HuH-7 (cell line): ENCODE results near the gene STK32C.
A peak's percentile ranks its signal among the peaks of the same experiment; 100 is the strongest.

Experiments used
- DNase-seq: peaks from one replicate; pipeline ENCODE4 v3.0.0; 2011; ENCODE audit warnings: low spot score

Gene STK32C

GRCh38 chr10:132265890-132266496 is 41.8 kb downstream of the STK32C start:
- no peak for DNase-seq

DNA sequence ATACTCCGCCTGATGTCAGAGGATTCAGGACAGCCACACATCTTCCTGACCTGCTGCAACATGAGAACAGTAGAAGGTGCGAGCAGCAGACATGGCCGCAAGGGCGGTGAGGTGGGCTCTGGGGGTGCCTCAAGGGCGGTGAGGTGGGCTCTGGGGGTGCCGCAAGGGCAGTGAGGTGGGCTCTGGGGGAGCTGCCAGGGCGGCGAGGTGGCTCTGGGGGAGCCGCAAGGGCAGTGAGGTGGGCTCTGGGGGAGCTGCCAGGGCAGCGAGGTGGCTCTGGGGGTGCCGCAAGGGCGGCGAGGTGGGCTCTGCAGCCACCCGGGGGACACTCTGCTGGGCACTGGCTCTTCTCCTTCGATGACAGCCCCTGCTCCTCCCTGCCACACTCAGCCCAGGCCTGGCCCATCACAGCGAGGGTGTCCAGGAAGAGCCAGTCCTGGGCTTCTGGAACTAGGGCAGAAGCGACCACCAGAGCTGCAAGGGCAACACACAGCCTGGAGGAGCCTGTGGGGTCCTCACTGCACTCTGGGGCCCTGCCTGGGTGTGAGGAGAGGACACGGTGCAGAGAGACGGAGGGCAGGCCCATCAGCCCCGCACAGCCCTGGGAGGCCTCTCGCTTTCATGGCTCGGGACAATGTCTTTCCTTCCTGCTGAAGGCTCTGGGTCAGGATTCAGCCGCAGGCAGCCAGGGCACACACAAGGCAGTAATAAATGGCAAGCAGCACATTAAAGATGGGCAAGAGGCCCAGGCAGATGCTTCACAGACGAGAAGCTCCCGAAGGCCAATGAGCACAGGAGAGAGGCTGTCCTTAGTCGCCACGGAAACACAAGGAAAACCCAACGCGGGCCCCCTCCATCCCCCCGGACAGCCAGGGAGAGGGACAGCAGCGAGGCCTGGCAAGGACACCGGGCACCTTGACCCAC is 42.5 kb downstream of the STK32C start:
- no peak for DNase-seq

GRCh38 chr10:132264306-132264950 is 43.3 kb downstream of the STK32C start:
- no peak for DNase-seq

DNA sequence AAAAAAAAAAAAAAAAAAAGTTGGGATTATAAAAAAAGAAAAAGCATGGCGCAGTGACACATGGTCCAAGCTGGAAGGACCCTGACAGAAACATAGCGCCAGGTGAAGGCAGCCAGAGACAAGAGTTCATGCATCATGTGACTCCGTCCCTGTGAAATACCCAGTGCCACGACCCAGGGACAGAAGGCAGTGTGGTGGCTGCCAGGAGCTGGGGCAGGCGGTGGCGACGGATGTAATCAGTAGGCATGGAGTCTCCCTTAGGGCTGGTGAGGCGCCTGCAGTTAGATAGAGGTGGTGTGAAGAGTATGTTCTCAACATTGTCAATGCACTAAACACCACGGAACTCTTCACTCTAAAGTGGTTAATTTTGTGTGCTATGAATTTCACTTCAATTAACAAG is 43.9 kb downstream of the STK32C start:
- no peak for DNase-seq

DNA sequence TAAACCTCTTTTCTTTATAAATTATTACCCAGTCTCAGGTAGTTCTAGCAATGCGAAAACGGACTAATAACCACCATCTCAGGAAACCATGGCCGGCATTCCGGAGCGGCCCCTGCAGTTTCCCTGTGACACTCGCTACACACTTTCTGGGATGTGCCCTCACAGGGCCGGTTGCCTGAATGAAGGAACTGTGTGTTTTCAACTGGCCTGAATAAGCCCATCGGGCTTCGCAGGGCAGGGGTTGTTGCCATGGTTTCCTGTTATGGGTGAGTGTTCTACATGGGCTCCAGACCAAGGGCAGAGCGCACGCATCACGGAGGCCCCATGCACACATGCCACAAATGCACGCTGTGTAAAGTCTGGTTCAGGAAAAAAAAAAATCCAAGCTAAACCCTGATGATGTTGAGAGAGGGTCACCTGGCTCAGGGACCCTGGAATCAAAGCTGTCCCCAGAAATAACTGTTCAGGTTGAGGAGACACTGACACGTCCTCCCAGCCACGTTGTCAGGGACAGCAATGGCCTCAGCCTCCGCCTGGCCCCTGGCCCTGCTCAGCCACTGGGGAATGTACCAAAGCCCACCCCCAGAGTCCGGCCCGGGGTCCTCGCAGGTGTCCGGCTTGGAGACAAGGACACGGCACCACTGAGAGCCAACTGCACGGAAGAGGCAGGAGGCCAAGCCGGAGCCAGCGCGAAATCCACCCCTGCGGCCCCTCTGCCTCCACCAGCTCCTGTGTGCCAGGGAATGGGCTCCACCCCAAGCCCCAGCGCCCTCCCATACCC is 47.9 kb downstream of the STK32C start:
- DNase-seq = no peak

- no peak for DNase-seq
Measured at GRCh38 chr10:132258423-132258822, 49.3 kb downstream of the STK32C start.

DNA sequence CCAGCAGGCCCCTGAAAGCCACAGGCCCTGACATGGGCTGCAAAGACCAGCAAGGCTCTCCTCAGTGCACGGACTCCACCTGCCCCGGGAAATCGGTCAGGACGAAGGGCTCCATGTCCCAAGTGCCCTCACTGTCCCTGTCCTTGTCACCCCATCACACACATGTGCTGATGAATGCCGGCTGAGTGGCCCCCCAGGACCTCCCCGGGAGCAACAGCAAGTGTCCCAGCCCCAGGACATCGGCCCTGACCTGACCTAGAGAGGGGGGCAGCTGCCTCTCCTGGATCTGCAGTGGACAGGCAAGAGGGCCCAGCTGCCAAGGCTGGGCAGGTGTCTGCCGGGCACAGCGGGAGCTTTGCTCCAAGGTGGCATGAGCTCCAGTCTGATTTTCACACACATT is 49.8 kb downstream of the STK32C start:
- DNase-seq = no peak

DNA sequence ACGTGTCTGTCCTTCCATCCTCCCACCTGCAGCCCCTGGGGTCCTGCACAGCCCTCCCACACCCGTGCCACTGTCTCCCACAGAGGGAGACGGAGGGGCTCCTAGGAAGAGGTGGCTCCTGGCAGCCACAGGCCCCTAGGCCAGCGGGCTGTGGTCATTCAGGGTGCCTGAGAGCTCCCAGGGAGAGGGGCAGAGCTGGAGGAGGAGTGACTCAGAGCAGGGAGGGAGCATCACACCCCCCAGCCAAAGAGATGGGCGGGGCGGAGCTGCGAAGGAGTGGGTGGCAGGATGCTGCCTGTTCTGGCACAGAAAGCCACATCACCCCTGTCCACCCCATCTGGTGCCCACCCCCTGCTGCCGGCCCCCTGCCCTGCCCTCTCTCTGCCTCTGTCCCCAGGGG is 50.5 kb downstream of the STK32C start:
- DNase-seq = no peak

DNA sequence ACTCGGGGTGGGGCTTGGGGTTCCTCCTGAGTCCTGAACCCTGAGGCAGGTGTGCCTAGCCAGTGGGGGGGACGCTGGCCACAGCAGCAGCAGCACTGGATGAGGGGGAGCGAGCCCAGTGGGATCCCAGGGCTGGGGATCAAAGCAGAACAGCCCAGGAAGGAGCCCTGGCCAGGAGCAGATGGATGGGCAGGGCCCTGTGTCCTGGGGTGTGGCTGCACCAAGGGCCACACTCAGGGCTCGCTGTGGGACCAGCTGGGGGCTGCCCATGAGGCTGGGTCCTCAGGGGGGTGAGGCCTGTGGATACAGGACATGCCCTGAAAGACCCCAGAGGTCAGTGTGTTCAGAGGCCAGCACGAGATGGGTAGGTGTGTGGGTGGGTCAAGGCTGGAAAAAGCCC is 50.9 kb downstream of the STK32C start:
- no peak for DNase-seq

- DNase-seq = no peak
Measured at GRCh38 chr10:132255489-132256344, 52.0 kb downstream of the STK32C start.

DNA sequence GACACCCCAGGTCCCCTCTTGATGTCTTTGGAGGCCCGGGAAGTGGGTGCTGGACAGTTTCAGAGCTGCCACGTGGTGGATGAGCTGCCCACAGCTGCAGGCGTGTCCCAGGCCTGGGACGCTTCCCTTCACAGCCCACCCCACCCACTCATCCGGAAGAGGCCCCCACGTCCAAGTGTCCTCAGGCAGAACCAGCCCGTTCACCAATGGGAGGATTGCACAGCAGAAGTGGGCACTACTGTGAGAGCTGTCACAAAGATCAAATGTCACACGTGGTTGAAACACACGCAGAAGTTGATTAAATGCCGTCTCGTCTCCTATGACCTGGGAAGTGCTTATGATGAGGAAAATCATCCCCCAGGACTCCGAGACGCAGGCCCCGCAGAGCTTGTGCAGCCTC is 52.9 kb downstream of the STK32C start:
- no peak for DNase-seq

GRCh38 chr10:132253092-132253687 is 54.6 kb downstream of the STK32C start:
- no peak for DNase-seq

DNA sequence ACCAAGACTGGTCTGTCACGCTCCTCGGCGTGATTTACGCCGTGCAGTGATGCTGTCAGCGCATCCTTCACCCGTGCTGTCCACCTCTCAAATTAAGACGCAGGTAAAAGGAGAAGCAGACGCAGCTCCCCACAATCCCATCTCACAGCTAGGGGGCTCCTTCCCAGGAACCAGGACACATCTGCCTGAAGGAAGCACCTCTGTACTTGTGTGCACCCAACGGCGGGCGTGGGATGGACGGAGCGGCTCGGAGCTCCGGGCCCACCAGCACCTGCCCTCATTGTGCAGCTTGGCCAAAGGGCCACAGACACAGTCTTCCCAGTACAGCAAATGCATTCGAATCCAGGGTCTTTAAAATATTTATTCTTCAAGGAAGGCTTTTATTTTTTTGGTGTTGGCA is 55.3 kb downstream of the STK32C start:
- no peak for DNase-seq

DNA sequence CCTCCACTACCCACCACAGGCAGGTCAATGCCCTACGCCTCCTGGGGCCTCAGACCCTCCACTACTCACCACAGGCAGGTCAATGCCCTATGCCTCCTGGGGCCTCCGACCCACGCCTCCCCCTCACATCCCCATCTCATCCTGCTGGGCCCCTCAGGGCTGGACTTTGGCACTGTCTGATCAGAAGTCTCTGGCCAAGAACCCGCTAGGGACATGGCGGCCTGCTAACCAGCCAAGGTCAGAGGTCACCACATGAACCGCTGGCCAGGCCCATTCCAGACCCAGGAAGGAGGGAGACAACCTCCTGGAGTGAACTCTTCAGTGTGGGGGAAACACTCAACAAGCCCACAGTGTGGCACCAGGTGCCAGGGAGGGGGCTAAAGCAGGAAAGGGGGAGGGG is 55.8 kb downstream of the STK32C start:
- DNase-seq = peak; percentile 77

DNA sequence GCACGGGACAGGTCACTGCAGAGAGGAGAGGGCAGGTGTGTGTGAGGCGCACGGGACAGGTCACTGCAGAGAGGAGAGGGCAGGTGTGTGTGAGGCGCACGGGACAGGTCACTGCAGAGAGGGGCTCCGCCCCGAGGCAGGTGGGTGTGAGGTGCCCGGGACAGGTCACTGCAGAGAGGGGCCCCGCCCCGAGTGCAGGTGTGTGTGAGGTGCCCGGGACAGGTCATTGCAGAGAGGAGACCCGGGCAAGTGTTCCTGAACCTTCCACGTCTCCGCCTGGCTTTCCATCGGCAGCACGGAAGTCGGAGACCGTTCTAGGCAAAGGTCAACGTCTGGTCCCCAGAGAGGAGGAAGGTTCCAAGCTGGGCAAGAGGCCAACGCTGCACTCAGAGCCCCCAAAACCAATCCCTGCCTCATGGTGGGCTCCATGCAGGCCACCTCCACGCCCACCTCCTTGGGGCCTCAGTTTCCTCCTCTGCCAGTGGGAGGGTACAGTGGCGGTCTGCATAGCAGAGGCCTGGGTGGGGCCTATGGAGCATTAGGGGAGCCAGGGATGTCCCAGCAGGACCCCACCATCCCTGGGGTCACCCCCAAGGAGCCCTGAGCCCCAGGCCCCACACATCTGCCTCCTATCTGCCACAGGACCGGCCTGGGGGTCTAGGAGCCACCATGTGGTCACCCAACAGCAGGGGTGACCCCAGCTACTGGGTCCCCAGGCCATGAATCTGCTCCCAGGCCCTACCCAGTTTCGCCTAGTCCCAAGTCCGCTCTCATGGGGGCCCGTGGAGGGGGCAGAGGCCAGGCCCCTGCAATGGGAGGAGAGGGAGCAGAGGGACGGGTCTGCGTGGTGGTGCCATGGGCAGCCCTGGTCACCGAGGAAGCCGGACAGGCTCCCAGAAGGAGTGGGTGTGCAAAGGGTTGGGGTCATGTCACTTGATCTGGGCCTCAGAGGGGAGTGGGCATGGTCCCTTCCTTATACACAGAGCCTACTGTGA is 57.0 kb downstream of the STK32C start:
- DNase-seq = no peak

GRCh38 chr10:132249824-132250375 is 57.9 kb downstream of the STK32C start:
- peak; percentile 42 for DNase-seq

- DNase-seq = no peak
Measured at GRCh38 chr10:132249226-132249724, 58.5 kb downstream of the STK32C start.

DNA sequence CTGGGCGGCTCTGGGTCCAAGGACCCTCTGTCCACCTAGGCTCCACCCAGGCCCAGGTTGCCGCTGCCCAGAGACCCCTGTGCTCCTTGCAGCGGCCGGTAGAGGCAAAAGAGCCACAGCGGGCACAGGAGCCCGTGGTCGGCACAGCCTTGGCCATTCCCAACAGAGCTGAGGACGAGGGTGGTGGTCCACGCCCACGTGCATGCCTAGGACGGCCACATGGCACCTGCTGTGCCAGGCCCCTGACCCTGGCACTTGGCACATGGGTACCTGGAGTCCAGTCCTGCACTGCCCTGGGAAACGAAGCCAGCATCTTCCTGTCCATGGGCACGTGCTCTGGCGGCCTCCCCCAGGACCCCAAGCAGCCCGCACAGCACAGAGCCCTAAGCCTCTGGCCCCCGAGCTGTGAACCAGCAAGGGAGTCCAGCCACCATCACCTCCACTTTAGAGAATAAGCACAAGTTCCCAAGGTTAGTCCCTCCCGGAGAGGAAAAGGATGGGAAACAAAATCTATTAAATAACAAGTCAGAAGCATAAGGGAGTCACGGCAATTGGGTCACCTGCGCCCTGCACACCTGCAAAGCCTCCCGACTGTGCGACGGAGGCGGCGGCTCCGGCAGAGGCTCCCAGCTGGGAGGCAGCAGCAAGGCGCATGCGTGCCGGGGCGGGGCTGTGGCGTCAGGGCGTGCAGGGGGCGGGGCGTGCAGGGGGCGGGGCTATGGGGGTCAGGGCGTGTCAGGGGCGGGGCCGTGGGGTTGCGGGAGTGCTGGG is 59.1 kb downstream of the STK32C start:
- DNase-seq = peak; percentile 98
